ENCODE data around the gene EPB41L3.
A peak's percentile ranks its signal among the peaks of the same experiment; 100 is the strongest.
"Not testable (repeated sequence)": the region's sequence is repeated elsewhere in the genome, so short reads cannot be mapped to it uniquely, and the experiment has no call there.

Gene EPB41L3

DNA sequence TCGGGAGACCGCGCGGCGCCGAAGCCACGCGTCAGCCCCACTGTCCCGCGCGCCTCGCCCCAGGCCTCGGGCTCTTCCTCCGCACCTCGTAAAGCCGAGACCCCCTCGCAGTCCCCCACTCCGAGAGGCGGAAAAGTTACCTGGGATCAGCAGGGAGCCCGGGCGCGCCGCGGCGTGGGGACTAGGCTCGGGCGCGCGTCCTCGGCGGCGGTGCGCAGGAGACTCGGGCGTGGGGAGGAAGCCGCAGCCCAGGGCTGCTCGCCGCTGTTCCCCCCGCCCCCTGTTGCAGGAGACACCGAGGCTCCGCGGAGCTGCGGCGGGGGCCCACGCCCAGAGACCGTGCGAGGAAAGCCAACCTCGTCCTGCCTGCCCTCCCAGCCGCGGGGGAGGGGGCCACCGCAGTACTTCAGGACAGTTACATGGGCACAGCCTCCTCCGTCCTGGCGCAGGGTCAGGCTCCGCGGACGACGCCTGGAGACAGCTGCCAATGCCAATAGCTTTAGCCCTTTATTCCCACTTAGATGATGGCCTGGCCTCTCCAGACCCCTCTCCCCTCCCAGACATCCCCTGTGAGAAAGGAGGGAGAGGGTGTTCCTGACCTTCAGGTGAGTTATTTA, at the start of gene EPB41L3:
Gene EPB41L3 (minus strand): TSS at position 225 of the 617 bp plus-strand sequence. CDS start 54,814 bp downstream, outside the sequence.
- DNase-seq: peak; percentile 6

DNA sequence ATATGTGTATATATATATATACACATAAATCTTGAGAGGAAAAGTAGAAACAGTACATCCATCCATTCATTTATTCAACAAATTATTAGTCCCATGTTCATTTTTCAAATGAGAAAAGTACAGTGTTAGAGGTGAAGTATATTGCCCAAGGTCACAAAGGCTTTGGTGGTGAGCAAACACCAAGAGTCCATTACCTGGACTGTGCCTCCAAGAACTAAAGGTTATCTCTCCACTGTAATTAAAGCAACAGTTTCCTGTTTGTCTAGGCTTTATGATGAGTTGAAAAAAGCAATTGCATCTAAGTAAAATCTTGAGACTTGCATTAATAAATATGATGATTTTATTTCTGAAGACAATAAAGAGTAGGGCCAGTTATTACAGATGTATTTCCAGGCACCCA, 44.7 kb upstream of the EPB41L3 start:
- DNase-seq: no peak

DNA sequence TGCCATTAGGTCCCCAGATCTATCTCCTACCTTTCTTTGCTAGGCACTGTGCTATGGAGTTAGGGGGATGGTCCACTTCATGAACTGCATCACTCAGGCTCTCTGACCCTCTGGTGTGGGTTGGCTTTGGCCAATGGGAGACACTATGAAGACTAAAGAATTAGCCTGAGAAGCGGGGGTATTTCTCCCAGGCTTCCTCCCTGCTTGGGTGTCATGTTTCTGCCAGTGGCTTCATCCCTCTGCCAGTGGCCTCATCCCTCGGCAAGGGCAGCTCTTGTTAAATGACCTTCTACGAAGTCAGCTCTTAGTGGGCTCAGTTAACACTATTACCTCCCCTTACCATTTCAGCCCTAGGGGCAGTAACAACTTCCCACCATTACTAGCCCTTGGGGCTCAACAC, 41.9 kb upstream of the EPB41L3 start:
- no peak for DNase-seq

DNA sequence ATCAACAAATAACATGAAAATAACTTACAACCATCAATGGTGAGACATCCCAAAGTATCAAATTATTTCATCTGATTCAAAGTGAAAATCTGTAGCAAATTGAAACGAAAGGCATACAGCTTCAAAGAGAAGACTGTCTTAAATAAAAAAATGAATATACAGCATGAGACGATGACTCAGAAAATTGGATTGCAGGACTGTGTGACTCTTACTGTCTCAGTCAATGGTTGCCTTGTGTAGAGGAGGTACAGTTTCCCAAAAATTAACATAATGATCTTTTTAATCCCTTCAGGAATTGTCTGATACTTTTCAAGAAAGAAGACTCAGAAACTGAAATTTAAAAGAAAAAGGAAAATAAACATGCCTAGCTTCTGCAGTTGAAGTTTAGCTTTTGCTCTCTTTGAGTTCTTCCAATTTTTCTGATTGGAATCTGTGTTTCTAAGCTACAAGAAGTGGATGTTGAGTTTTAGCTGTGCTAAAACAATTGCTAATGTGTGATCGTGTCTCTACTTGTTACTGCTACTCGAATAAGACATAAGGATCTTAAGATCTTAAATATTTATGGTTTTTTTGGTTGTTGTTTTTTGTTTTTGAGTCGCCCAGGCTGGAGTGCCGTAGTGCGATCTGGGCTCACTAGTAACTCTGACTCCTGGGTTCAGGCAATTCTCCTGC, 41.1 kb upstream of the EPB41L3 start:
- DNase-seq: no peak

DNA sequence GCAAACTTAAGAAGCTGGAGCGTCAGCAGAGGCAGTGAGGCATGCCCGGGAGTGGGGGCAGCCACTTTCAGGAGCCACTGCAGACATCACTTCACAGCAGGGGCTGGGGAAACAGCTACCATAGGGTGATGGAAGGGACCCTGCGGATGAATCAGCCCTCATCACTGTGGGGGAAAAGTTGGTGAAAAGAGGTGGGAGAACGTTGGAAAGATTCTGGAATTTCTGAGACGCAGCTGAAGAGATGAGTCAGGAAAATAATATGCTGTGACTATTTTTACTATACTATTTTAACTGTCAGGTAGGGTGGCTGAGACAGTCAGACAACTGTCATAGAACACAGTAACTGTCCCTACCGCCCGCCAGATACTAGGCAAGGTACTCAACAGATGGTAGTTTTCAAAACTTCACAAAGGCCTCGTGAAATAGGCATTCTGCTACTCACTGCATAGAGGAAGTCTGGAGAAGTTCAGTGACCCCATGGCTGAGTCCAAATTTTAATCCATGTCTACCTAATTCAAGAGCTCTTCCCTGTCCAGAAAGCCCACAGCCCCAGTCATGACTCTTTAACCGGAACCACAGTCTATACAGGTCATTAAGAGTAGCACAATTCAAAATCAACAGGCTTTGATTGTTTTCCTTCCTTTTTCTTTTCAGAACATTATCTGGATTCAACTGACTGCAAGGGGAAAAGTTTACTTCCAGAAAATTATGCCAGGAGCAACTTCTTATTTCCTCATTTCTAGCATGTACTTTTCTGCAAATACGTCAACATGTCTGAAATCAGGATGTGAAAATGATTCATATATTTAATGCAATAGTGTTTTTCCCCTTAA, 39.3 kb upstream of the EPB41L3 start:
- DNase-seq: no peak

DNA sequence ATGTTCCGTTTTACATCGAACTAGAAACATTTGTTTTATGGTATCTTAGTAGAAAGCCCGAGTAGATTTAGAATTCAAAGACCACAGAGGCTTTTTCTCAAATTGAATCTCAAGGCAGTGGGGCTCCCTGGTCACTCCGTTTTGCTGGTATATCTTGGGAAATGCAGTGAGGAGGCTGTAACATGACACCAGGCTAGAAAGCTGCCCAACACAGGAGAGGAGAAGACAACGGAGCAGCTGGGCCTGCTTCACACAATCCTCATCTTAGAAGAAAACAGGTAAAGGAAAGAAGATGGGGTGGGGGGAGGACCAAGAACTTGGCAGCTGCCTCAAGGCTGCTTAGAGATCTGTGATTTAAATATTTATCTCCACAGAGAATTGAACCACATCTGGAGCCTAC, 38.3 kb upstream of the EPB41L3 start:
- no peak for DNase-seq

DNA sequence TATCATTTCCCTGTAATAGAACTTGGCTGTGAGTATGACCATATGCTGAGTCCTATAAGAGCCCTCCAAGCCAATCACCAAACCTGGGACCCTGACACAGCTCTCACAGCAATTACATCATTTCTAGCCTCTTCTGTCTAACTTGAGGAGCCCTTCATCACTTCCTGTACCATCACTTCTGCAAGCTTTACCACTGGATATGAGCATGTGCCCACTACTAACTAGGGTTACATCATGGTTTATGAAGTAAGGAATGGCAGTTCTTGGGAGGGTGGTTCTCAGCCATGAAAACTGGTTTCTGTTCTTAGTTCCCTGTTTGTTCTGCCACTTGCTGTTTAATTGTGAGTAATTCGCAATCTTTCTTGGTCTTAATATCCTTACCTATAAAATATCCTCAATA, 31.0 kb upstream of the EPB41L3 start:
- no peak for DNase-seq

DNA sequence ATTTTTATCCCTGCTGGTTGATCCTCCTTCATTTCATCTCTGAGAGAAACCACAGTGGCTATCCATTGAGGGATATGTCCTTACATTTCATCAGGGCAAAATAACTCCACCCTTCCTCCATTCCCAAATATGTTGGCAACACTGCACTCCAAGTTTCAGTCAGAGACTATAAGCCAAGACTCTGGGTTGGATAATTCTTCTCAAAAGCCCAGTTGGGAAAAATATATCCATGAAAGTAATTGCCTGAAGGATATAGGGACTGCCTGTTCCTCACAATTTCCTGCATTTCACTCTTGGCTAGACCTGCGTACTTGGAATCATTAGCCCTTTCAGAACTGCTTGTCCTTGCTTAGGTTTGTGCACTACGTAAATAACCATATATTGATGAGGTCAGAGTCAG, 27.9 kb upstream of the EPB41L3 start:
- DNase-seq: no peak

DNA sequence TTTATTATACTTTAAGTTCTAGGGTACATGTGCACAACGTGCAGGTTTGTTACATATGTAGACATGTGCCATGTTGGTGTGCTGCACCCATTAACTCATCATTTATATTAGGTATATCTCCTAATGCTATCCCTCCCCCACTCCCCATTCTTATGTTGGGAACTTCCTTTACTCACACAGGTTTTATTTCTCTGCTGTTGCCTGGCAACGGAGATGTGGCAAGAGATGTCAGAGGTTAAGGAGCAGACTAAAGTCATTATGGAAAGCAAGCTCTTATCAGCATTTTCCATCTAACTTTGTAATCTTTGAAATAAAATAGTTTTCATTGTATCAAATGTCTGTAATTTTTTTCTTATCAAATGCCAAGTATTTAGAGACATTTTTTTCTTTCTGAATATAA, 26.8 kb upstream of the EPB41L3 start:
- DNase-seq: not testable (repeated sequence)

DNA sequence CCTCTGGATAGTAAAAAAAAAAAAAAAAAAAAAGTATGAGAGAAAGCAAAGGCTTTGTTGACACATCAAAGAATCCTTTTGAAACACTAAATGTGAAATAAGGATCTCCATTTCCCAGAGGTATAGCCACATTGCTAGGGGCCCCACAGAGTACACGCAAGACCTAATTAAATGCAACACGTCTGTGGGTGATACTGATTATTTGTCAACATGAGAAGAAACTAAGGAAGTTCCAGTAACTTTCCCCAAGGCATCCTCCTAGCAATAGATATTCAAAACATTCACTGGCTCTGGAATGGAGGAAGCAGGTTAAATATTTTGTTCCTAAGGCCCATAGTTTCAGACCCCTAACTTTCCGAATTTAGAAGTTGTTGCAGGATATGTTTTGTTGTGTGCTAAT, 24.6 kb upstream of the EPB41L3 start:
- DNase-seq: no peak

DNA sequence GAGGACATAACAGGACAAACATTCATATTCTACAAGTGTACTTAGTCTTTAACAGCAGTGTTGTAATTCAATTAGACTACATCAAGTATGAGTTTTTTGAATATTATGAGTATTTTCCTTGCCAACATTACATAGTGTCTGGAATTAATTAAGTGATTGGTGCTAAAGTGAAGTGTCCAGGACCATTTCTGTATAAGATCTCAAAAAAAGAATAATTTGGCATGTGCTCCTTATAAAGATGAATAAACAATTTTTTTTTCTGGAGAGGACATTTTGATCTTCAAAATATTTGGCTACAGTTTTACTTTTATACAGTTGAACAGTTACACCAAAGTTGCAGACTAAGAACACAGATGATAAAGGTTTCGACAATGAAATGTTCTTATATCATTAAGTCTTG, 15.1 kb upstream of the EPB41L3 start:
- DNase-seq: no peak

DNA sequence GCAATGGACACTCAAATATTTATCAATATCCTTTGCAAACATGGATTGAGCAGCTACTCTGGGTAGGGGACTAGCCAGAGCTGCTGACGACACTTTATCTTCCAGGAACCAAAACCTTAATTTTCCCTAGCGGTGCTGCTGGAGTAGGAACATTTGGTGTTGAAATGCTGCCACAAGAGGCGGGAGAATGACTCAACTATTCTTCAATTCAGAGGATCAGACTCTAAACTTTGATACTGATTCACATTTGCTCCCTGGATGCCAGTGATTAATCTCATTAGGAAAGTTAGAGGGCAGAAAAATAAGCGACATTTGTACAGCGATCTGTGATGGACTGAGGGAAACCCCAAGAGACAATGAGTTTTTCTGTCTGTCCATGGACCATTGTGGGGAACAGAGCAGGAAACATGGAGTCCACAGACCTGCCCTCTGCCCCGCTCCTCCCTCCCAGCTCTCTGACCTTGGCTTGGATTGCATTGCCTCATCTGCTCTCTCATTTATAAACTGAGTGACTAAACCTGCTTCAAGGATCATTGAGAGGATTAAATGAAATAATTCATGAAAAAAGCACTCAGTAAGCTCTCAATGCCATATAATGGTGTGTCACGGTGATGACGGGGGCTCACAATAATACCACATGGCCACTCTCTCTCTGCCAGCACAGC, 12.6 kb upstream of the EPB41L3 start:
- DNase-seq: no peak

DNA sequence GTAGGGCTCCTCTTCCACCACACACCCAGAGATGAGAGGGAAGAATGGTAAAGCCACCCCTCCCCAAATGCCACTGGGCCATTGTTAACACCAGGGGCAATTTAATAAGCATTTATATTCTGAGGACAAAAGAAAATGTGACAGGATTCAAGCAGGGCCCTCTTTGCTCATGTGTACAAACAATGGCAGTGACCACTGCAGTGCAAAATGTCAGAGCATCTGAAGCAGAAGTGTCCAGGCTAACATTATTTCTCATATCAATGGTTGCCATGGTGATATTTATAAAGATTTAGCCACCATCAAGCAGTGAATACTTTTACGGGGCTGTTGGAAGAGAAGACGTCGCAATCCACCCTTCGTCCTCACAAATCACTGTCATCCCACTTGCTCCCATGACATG, 10.8 kb upstream of the EPB41L3 start:
- DNase-seq: no peak

DNA sequence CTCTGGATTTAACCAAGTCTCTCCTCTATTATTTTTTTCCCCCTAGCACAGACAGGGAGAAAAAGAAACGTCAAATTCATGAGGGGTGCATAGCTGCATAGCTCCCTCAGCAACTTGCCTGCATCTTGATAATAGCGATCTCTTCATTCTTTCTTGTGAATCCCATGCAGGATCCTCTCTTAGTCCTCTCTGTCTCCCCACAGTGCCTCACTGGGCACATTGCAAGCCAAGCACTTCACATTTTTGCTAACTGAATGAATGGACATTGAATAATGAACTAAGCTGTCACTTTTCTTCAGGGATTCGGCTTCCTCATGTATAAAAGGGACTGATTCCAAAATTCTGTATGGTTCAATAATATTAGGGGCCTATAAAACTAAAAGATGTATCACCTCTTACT, 2.9 kb upstream of the EPB41L3 start:
- no peak for DNase-seq

DNA sequence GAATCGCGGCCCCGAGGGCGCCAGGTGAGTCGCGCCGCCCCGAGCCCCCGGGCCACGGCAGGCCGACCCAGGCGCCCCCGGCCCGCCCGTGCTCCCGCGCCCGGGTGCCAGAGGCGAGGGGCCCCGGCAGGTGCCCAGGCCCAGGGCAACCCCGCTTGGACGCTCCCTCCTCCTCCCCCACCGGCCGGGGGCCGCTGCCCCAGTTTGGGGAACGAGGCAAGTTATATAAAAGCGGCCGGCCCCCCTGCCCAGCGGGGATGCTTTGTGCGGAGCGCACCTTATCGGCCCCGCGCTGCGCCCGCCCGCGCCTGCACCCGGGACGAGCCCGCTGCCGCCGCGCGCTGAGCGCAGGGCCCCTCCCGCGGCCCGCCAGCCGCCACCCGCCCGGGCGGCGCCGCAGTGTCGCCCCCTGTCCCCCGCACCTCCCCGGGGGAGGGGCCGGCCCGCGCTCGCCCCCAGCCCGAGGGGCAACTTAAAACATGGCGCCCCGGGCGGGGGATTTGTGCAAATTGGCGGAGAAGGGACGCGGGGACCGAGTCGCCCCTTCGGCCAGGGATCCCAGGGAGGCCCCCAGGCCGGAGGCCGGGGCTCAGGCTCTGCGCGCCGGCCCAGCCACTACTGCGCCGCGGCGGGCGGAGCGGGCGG, 639 bp downstream of the EPB41L3 start:
- DNase-seq: no peak

DNA sequence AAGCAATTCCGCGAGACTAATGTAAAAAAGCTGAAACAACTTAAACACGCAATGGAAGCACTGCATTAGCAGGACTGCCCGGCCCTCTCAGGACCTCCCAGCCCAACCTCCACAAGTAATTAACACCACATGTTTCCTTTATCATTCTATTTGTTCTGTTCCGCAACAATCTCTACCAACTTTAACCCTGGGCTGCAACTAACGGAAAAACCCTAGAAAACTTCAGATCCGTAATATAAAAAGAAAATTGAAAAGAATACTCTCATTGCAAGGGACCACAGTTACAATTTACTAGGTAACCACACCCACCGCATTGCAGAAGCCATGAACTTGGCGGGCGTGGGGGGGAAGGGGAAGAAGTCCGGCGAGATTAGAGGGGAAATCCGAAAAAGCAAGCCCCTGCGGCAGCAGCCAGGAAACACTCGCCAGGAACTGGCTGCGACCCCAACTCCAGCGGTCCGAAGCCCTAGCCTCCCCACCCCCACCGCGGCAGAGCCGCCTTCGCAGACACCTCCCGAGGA, 1.2 kb downstream of the EPB41L3 start:
- no peak for DNase-seq

DNA sequence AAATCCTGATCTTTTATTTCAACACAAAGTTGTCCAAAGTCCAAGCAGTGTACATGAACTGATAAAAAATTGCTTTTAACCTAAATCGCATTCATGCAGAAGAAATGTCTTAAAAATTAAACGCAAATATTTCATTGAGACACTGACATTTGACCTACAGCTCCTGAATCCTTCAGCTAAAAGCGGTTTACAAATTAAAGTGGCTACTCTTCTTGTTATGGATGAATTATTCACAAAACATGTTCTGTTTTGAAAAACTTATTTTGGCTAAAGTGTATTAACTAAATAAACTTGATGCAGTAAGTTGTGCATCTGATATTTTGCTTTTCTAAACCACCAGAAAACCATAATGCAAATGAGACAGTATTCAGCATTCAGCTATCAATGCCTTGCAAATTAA, 2.2 kb downstream of the EPB41L3 start:
- no peak for DNase-seq

DNA sequence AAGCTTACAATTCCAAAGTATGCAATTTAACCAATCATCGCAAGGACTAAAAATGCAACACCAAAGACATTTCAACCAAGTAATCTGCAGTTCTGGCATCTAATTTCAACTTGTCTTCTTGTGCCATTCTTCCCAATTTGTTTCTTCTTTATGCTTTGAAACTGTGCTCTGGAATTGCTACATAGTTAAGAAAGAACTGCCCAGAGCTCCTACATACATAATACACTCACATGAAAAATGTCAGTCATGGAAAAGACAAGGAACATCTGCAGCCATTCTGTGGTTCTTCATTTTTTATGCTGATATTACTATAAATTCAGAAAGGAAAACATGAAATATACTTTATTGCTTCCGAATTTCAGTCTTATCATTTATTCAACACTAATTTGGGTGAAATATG, 4.4 kb downstream of the EPB41L3 start:
- DNase-seq: no peak

DNA sequence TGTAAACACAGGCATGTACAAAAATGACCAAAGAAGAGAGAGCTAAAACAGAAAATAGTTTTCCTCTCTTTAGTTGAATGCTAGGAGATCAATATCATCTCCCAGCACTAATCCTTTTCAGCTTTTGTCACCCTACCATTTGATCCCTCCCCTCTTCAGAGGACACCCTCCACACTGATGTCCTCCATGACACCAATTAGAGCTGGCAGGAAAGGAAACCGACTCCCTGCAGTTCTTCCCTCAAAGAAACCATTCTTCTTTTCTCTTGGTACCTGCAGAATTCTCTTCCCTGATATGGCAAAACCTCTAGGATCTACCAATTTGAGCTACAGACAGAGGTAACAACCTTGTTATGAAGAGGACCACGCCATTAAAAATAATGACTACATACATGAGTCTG, 5.3 kb downstream of the EPB41L3 start:
- DNase-seq: no peak

DNA sequence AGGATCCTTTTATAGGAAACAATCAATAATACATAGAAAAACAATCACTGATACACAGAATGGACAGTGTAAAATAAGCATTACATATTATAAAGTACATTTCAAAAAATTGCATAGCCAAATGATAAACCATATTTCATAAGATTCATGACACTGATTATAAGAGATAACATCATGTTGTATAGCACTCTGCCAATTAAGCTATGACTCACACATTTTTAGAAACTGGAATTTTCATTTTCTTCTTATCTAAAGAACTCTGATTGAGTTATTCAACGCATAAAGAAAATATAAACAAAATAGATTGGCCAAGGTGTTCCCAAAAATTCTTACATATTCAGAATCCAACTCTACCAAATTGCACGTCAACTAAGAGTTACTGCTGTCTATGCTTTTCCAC, 5.9 kb downstream of the EPB41L3 start:
- DNase-seq: no peak

DNA sequence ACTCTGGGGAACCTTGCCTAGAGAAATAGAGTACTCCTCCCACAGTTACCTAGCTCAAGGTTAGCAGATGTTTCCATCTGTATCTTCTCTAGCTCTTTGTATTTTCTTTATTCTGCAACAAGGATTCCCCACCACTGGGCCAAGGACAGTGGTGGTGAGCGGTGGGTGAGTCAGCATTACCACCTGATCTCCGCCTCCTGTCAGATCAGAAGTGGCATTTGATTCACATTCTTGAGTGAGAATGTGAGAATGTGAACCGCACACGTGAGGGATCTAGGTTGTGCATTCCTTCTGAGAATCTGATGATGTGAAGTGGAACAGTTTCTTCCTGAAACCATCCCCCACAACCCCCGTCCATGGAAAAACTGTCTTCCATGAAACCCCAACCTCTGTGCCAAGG, 9.0 kb downstream of the EPB41L3 start:
- DNase-seq: no peak

DNA sequence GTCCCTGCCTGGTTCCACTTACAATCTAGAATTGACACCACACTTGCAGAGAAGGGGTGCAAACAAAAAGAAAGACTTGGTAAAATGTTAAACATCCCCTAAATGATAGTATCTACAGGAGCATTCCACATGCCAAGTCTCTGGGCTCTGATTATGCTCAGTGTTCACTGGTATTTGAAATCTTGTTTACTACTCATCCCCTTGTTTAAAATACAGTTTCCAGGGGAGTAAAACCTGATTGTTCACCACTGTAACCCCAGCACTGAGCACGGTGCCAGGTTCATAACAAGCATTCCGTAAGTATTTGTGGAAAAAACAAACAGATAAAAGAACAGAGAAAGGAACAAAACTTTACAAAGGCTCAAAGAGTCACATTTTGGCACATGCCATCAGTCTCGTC, 11.7 kb downstream of the EPB41L3 start:
- no peak for DNase-seq

DNA sequence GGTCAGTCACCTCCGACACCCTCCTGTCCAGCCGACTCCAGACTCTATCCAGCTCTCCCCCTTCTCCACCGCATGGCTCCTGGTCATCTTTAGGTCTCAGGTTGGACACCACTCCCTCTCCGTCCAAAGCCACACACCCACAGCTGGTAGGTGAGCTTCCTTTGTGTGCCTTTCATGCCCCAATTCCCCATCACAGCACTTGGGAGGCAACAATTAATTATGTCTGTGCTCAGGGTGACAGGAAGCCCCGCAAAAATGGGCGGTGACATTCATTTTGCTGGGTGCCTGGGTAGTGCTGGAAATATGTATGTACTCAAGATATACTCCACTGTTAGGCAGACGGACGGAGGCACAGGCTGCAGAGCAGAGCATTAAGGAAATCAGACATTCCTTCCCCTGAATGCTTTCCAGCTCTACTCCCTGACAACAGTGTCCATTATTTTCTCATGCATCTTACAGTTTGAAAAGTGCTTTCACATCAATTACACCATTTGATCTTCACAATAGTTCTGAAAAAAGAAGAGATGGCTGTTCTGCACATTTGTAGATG, 13.1 kb downstream of the EPB41L3 start:
- no peak for DNase-seq

All from NCI-H2029 treated with DMSO at 0.1 percent for 48 hours (cell line).